HG02870 (cell line): ENCODE data around the gene GMDS.
A peak's percentile ranks its signal among the peaks of the same experiment; 100 is the strongest.

Source experiments
- ATAC-seq: cut with Tn5 transposase; IDR thresholded peaks from one replicate; pipeline ENCODE4 v1.9.1; 2021; ENCODE audit warnings: mild to moderate bottlenecking, moderate library complexity; ENCODE audit not compliant: unreplicated experiment

The GMDS gene

DNA sequence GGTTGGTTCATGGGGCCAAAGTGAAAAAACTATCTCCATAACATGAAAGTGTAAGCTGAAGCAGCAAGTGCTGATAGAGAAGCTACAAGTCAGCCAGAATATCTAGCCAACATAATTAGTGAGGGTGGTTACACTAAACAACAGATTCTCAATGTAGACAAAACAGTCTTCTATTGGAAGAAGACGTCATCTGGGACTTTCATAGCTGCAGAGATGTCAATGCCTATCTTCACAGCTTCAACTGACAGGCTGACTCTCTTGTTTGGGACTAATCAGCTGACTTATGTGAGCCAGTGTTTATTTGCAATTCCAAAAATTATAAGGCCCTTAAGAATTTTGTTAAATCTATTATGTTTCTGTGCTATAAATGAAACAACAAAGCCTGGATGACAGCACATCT is 63.2 kb downstream of the GMDS start:
- no peak for ATAC-seq

DNA sequence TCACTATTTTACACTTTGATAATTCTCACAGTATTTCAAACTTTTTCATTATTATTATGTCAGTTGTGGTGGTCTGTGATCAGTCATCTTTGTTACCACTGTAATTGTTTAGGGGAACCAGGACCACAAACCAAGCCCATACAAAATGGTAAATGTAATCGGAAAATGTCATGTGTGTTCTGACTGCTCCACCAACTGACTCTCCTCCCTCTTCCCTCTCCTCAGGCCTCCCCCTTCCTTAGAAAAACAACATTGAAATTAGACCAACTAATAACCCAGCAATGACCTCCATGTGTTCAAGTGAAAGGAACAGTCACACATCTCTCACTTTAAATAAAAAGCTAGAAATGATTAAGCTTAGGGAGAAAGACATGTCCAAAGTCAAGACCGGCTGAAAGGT is 63.8 kb downstream of the GMDS start:
- ATAC-seq = no peak

DNA sequence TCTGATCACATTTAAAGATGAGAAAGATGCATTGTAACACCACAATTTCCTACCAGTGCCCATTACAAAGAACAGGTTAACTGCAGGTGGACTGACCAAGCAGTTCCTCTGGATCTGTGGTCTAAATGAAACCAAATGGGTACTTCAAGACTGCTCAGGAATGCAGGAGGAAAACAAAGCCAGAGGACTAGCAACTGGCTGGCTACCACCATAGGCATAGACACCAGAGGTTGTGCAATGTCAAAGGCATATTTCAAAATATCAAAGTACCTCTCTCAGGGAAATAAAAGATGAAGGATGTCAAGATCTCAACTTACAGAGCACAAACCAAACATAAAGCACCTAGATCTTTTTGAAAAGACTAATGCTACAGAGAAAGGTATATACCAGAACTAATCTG is 65.5 kb downstream of the GMDS start:
- ATAC-seq = no peak

DNA sequence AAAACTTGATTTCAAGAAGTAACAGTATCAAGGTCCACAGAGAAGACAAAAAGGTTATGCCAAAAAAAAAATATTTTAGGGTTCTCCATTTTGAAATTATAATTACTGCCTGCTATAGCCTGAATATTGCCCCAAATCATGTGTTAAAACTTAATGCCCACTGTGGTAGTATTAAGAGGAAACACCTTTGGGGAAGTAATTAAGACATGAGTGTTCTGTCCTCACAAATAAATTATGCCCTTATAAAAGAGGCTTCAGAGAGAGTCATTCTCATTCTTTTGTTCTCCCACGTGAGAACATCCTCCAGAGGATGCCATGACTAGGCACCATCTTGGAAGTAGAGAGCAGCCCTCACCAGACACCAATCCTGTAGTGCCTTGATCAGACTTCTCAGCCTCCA is 66.2 kb downstream of the GMDS start:
- no peak for ATAC-seq

DNA sequence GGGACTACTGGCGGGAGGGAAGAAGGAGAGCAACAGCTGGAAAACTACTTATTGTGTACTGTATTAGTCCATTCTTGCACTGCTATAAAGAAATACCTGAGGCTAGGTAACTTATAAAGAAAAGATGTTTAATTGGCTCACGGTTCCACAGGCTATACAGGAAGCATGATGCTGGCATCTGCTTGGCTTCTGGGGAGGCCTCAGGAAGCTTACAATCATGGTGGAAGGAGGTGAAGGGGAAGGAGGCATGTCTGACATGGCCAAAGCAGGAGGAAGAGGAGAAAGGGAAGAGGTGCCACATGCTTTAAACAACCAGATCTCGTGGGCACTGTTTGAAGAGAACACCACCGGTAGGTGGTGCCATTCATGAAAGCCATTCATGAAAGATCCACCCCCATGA is 67.3 kb downstream of the GMDS start:
- ATAC-seq = no peak

DNA sequence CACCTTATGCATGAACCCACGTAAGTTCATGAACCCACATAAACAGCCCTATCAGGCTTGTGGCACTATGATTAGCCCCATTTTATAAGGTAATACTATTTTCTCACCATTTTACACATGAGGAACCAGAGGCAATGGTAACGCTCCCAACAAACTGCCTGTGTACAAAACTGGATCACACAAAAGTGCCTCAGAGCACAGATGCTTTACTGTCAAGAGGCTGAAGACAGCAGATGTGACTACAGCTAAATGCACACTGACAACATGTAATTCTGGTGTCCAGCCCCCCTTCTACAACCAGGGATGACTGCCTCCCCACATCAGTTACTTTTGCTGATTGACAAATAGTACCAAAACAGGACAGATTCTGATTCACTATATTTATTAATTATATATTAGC is 69.6 kb downstream of the GMDS start:
- ATAC-seq = no peak

DNA sequence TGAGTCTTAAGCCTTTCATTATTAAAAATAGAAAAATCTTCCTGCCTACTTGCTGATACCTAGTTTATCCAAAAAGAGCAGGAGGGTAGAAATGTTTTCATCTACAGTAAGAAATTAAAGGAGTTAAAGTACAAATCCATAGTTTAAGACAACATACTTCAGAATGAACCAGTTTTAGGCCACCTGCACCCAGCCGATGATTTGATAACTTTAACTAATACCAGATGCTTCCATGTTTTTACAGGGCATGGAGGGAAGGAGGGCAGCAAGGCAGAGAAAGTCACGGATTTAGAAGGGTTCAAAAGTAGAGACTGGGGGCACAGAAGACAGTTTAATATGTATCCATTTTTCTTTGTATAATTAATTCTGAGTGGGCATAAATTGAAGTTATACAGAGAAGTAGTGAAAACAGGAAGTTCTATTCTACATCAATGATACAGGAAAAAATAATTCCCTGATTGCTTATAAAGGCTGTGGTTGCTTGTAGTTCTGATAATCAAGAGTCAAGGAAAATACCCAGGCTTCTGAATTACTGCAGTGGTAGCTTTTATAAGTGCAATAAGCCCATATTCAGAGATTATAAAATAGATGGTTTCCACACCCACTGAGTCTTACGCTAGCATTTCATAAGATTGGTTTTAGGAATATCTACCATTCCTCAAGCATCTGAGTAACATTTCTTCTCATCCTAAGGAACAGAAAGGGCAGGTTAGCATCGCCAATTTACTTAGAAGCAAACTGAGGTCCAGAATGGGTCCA is 72.0 kb downstream of the GMDS start:
- ATAC-seq = no peak

DNA sequence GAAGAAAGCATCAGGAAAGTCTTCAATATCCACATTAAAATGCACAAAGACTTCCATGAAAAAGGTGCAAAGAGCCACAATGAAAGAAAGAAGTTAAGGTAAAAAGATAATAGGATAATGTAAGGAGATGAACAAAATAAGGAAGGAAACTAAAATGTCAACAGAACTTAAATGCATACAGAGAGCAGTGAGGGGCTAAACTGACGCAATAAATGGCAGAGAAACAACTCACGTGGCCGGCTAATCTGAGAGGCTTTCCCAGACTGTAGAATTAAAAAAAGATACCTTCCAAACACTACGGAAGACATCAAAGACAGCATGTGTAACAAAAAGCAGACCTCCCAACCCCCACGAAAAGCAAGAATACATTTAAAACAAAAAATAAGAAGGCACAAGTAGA is 73.7 kb downstream of the GMDS start:
- no peak for ATAC-seq

DNA sequence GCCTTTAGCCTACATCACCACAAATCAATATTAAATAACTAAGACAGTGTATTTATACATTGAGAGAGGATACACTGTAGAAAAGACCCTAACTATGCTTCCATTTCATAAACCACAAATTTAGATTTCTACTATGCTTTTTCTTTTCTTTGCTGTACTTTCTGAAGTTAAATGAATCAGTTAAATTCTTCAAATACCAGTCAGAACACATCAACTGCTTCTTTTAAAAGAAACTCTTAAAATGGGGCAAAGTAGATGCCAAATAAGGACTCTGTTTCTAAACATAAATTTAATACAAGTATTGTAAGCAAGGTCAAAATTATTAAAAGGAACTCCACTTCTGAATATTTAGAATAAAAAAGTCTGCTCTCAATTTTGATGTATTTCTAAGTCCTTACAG is 76.9 kb downstream of the GMDS start:
- no peak for ATAC-seq

DNA sequence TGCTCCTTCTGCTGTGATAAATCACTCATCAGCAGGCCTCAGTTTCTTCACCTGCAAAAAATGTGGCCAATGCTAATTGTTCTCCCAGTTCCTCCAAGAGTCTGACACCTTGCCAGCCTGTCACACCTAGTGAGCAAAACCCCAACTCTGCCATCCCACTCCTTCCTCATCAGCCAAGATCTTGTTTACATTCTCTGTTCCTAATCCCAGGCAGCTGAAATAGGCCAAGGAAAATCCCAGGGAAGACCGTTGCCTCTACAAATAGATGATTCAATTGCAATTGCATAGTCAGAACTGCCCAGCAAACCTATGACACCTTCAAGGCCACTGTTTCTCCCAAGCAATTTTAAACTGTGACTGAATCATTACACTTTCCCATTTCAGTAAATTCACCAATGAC is 78.7 kb downstream of the GMDS start:
- ATAC-seq = no peak

DNA sequence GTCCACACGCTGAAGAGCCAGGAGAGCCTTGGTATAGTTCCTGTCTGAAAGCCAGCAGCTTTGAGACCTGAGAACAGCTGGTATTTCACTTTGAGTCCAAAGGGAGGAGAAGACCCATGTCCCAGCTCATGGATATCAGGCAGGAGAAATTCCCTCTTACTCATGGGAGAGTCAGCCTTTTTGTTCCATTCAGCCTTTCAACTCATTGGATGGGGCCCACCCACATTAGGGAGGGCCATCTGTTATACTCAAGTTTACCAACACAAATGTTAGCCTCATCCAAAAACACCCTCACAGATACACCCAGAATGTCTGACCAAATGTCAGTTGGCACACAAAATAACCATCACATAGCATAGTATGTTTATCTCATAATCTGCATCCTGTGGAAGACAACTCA is 80.1 kb downstream of the GMDS start:
- no peak for ATAC-seq

DNA sequence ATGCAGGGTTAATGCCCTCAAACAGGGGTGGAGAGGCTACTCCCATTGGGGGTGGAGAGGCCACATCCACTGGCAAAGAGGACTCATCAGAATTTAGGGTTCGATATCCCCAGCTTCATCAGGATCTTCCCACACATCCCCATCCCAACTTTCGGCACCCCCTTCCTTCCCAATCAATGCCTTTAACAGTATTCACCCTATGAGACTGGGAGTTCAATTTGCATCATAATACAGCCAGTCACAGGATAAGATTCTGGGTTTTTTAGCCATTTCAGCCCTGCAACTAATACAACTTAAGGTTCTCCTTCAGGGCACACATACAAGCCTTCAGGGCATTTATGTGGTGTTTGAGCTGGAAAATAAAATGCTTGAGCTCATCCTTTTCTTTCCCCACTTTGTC is 80.9 kb downstream of the GMDS start:
- no peak for ATAC-seq

DNA sequence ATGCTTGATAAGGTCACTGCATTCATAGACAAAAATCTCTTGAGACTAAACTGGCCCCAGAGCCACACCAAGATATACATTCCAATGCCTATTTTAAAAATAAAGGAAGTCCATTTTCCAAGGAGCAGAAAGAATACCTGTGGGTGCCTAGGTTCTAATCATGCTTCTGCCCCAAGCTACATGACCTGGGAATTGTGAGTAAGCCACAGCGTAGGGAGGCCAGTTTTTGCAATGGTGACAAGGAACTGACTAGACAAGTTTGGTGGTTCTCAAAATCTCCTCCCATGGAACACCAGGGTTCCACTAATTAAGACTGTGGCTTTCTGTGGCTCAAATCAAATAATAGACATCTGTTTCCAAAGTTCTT is 83.3 kb downstream of the GMDS start:
- ATAC-seq = no peak

DNA sequence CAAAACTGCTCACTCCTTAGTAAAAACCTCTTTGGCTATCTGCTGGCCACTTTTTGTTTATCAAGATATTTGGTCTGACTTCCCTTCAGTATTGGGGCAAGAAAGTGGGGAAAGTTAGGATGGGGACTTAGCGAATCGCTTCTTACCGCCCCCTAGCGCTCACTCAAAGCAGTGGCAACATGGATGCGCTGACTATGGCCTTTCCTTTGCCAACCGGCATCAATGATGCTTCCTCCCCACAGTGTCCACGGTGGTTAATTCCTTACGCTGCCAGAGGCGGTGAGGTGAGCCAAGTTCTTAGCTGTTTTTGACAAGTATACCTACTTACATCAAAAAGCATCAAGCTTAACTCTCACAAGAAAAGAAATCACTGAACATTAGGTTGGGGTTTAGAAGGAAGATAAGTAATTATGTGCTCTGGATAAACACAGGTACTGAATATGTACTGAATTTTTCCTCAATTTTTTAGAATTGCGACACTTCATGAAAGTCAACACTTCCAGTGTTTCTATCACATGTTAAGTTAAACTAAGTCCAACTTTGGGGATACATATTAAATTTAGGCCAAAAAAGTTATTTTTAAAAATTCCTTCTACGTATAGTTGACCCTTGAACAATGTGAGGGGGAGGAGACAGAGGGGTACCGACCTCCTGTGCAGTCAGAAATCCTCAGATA is 86.7 kb downstream of the GMDS start:
- no peak for ATAC-seq

DNA sequence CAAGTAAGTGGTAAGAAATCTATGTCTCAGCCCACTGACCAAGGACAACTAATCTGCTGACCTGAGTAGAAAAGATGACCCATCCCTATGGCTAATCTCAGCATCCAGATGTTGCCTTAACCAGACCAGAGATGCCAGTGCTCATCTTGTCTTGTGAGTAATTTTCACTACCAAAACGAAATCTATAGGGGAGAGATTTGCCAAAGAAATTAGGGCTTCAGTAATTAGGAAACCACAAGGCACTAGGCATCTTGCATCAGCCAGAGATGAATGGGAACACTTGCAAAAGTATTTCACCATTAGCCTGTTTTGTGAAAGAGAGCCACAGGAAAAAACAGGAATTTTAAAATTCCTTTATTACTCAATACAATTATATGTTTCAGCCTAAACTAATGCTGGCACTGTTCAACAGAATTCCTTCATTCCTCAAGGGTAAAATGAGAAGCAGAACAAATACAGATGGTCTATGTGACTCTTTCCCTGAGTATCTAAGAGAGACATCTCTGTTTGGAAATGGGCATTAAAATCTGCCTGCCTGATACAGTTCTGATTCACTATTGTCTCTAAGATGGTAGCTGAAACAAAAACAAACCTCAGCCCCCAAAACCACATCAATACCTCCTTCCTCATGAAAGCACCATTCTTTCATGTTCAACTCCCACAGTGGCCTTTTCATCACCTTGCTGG is 87.8 kb downstream of the GMDS start:
- ATAC-seq = peak; percentile 74

DNA sequence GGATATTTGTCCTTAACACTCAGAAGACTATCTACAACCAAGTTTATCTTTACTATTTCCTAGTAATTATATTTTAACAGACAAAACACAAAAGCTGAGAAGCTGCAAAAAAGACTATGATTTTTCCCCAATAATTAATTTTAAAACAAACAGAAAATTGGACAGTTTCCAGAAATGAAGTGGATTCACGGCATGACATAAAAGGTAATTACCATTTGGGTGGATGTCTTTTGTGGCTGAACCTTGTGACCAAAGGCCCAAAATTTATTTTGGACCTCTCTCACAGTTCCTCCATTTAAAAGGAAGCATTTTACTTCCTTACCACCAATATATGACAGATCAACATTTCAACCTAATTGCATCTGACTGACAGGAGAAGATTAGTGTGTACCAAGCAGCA is 90.2 kb downstream of the GMDS start:
- no peak for ATAC-seq

DNA sequence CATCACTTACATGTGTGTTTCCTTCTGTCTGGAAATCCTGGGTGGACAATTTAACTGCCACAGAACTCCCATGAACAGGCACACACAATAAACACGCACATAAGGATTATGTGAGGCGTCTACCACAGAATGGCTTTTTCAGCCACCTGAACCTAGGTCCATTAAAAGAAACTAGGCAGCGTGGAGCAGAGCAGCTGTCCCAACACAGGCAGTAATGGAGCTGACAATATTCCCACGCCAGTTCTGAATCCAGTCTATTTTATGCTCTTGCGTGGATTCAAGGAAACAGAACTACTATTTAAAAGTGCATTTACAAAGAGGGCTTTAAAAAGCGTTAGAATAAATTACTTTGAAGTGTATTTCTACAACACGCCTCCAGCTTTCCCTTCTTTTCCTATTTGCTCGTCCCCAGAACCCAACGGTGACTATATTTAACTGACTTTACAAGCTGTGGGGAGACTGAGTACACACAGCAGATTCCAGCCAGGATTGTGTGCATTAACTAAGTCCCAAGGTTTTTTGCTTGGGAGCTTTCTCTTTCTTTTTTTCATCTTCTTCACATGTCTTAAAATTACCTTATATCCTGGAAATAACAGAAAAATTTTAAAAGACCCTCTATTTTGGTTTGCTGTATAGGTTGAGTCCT is 95.9 kb downstream of the GMDS start:
- no peak for ATAC-seq

DNA sequence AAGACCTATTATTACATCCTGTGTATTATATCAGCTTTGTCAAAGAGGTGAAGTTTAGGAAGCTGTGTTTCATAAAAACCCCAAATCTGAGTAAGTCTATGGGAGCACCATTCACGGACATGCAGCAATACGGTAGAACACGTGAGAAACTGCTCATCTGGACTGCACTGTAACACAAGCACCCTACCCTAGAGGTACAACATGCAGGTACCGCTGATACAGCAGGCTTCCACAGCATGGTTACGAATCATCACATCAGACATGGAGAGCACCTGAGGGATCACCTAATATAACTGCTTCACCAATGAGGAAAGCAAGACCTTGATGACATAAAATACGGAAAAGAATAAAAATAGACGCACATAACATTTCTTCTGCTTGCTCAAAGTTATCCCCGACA is 96.7 kb downstream of the GMDS start:
- ATAC-seq = no peak

DNA sequence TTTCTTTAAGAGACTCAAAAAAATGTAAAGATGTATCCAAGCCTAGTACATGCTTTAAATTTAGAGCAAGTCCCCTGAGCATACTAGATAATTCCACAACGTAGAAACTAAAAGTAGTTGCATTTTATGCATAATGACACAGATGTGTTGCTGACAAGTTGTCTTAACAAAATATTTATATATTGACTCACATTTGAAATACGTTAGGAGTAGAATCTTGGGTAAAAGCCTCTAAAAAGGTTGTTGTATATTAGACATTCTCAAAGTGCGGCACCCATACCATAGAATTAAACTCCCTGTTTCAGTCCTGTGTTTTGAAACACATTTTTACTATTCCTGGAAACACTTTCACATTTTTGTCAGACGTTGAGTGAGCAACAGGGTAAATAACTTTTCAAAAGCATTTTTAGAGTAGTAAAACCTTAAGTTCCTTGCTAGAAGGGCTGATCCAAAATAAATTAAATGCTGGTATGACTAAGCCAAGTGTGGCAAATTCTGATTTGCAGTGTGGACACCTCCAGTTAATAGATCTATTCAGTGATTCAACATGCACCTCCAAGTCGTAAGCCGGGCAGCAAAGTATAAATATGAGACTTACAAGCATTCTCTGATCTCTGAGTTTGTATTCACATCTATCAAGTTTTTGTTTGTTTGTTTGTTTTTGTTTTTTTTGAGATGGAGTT is 97.5 kb downstream of the GMDS start:
- ATAC-seq = no peak

DNA sequence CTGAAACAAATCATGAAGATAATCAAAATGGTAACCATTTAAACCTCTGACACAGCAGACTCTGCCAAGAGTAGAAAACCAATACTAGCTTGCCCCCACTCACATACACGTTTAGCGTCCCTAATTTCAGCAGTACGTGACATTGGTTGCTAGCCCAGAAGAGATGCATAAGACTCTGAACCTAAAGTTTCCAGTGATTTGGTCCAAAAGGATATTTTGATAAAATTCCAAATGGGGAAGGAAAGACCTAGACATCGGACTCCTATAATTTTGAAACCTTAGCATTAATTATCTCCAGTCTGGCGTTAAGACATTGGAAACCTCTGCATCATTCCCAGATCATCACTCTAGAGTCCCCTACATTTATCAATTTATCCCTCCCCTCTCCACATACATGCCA is 98.1 kb downstream of the GMDS start:
- ATAC-seq = no peak

DNA sequence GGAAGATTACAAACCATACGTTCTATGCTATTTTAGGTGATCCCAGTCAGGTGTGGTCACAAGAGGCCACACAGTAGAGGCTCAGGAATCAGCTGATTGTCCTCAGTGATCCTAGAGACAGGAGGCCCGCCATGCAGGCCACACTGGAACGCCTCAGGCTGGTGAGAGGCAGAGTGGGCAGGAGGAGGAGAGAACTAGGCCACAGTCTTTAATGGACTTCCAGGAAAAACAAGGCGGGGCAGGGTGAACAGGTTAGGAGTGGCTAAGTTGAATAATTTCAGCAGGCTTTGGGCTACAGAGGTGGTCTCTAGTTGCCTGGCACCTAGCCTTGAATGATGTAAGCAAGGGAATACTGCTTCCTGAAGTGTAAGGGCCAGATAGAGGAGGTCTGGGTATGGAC is 101.2 kb downstream of the GMDS start:
- no peak for ATAC-seq
